Measurements from ENCODE around the gene GRK5. TPM values are rescaled to one million over a fixed set of nuclear protein-coding genes. Genes with fewer than 3 reads are reported as not detected.
A peak's percentile ranks its signal among the peaks of the same experiment; 100 is the strongest.

The GRK5 gene
- total RNA-seq, 1 donor from 2014 or later: 21.3 TPM

DNA sequence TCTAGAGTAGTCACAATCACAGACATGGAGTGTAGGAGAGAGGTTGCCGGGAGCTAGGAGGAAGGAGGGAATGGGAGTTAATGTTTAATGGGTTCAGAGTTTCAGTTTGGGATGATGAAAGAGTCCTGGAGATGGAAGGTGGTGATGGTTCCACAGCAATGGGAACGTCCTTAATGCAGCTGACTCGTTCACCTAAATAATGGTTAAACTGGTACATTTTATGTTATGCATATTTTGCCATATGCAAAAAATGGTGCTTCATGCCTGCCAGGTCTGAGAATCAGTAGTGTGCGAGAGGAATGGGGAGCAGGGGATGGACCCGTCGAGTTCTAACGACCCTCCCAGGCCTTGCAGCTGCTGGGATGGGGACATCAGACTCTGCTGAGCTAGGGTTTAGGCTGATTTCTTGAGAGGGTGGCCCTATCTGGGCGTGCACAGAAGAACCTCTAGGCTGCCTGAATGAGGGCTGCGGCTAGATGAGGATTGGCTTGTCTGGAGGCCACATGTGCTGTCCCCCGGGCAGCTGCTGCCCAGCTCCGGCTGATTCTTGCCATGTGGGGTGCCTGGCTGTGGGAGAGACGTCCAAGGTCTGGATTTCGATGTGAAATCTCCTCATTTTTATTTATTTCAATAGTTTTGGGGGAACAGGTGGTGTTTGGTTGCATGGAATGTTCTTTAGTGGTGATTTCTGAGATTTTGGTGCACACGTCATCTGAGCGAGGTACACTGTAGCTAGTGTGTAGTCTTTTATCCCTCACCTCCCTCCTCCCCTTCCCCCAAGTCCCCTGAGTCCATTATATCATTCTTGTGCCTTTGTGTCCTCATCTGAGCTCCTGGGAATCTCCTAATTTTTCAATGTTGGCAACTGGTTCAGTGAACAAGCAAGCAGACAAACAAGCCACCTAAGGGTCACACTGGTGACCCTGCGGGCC lies 116.0 kb downstream of the GRK5 start:
- intact Hi-C loops (cut with micrococcal nuclease): no loop called here
- DNase-seq (no peak), ATAC-seq (ENCODE audit: low read depth) (no peak)
- ChIA-PET POLR2A (interaction anchor here (1.5 kb wide), 1 partner anchor 17 kb away, joined by 4 read pairs; no protein-coding TSS in a partner anchor), CTCF (interaction anchor here (1.1 to 1.5 kb wide), 2 partner anchors 117 to 124 kb away, joined by 3 read pairs; no protein-coding TSS in a partner anchor)
- H3K27me3 Mint-ChIP-seq: no peaks in the 10 kb centered on the region
- H3K27ac Mint-ChIP-seq: no peak overlapping the region
- peaks cover 67% of the 10 kb centered on the region for H3K4me1 Mint-ChIP-seq
- H3K36me3 Mint-ChIP-seq (ENCODE audit: low read depth): peaks cover 29% of the 10 kb centered on the region
- H3K9me3 Mint-ChIP-seq: no peaks in the 10 kb centered on the region
- TF ChIP-seq, protein P1, sequence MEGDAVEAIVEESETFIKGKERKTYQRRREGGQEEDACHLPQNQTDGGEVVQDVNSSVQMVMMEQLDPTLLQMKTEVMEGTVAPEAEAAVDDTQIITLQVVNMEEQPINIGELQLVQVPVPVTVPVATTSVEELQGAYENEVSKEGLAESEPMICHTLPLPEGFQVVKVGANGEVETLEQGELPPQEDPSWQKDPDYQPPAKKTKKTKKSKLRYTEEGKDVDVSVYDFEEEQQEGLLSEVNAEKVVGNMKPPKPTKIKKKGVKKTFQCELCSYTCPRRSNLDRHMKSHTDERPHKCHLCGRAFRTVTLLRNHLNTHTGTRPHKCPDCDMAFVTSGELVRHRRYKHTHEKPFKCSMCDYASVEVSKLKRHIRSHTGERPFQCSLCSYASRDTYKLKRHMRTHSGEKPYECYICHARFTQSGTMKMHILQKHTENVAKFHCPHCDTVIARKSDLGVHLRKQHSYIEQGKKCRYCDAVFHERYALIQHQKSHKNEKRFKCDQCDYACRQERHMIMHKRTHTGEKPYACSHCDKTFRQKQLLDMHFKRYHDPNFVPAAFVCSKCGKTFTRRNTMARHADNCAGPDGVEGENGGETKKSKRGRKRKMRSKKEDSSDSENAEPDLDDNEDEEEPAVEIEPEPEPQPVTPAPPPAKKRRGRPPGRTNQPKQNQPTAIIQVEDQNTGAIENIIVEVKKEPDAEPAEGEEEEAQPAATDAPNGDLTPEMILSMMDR (IDR thresholded peaks at IDR 0.05): no peak
- H3K4me3 Mint-ChIP-seq: no peak overlapping the region

DNA sequence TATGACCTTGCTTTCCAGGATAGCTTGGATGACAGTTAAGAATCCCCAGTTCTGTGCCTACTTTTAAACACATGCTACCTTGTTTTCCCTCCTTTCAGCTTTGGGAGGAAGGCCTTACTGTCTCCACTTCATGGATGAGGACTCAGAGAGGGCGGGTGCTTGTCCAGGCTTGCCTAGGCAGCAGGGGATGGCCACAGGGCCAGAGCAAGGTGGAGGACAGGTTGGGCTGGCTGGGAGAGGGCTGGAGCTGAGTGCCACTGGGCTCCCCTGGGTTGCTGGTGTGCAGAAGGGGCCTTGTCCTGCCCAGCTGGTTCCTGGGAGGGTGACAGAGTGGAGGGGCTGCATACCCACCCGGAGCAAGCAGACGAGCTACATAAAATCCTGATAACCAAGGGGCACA lies 117.8 kb downstream of the GRK5 start:
- H3K9me3 Mint-ChIP-seq: no peaks in the 10 kb centered on the region
- ChIA-PET CTCF (no interaction called here), POLR2A (no interaction called here)
- no peak overlapping the region for H3K4me3 Mint-ChIP-seq
- peaks cover 31% of the 10 kb centered on the region for H3K36me3 Mint-ChIP-seq (ENCODE audit: low read depth)
- ATAC-seq (ENCODE audit: low read depth) (no peak), DNase-seq (no peak)
- TF ChIP-seq, protein P1 (IDR thresholded peaks at IDR 0.05): no peak
- H3K4me1 Mint-ChIP-seq: peaks cover 54% of the 10 kb centered on the region
- intact Hi-C loops (cut with micrococcal nuclease): no loop called here
- H3K27me3 Mint-ChIP-seq: no peaks in the 10 kb centered on the region
- no peak overlapping the region for H3K27ac Mint-ChIP-seq

DNA sequence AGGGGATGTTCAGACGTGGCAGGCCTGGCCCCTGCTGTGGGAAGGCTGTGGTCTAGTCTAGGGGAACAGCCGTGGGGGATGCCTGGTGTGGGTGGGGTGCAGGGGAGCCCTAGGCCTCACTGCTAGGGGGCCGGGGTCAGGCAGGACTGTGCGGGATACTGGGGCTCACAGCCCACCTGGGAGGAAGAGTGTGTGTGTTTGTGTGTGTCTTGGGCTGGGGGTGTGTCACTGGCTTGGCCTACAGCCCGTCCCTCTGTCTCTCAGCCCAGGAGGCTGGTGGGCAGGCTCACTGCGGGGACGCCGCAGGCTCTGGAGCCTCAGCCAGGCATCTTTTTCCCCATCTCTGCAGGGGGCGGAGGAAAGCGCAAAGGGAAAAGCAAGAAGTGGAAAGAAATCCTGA lies 118.8 kb downstream of the GRK5 start:
- H3K27me3 Mint-ChIP-seq: no peaks in the 10 kb centered on the region
- H3K27ac Mint-ChIP-seq: no peak overlapping the region
- peaks cover 43% of the 10 kb centered on the region for H3K4me1 Mint-ChIP-seq
- DNase-seq (no peak), ATAC-seq (ENCODE audit: low read depth) (no peak)
- TF ChIP-seq, protein P1 (IDR thresholded peaks at IDR 0.05): no peak
- ChIA-PET CTCF (no interaction called here), POLR2A (no interaction called here)
- intact Hi-C loops (cut with micrococcal nuclease): no loop called here
- no peak overlapping the region for H3K4me3 Mint-ChIP-seq
- peaks cover 28% of the 10 kb centered on the region for H3K36me3 Mint-ChIP-seq (ENCODE audit: low read depth)
- no peaks in the 10 kb centered on the region for H3K9me3 Mint-ChIP-seq

DNA sequence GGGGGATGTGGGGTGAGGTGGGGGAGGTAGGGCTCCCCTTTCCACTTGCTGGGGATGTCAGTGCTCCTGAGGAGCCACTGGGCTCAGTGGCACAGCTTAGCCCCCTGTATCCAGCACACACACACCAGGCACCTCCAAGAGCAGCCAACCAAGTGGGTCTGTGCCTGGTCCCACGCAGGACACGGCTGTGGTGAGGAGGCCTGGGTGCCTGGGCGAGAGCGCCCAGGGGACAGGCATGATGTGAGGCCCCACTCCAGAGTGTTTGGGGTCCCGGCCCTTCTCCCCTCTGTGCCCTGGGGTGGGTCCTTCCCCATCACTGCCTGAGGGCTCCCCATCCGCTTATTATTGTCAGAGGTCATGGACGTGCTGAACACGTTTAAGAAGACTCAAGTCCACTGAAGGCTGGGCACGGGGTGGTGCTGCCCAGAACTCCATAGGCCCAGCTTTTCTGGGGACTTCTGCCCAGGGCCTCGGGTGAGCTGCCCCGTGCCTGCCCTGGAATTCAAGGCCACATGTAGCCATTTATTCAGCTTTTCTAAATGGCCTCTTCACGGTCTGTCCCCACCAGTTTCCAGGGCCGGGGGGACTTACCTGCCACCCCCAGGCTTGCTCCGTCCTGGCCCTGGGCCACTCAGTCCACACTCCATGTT lies 119.8 kb downstream of the GRK5 start:
- Mint-ChIP-seq H3K4me1 (peaks cover 35% of the 10 kb centered on the region), H3K4me3 (no peak overlapping the region), H3K36me3 (ENCODE audit: low read depth) (peaks cover 32% of the 10 kb centered on the region), H3K27me3 (no peaks in the 10 kb centered on the region), H3K27ac (no peak overlapping the region), H3K9me3 (no peaks in the 10 kb centered on the region)
- DNase-seq (no peak), ATAC-seq (ENCODE audit: low read depth) (no peak)
- intact Hi-C loops (cut with micrococcal nuclease): no loop called here
- ChIA-PET POLR2A (no interaction called here), CTCF (no interaction called here)
- TF ChIP-seq, protein P1 (IDR thresholded peaks at IDR 0.05): no peak

DNA sequence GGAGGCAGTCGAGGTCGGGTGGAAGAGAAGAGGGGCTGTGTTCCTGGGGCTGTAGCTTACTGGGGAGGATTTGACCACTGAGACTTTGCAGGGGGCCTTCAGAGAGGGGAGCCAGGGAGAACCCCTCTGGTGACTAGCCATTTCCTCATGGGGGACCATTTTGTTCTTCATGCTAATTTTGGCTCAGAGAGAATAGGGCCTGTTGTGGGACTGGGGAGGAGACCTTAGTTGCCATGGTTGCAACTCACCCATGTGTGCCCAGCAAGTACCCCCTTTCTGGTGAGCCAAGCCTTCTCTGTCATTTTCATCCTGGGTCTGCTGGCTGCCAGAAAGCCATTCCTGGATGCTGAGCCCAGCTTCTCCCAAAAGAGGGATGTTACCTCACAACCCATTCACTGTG lies 120.9 kb downstream of the GRK5 start:
- Mint-ChIP-seq H3K4me1 (peaks cover 31% of the 10 kb centered on the region), H3K4me3 (no peak overlapping the region), H3K27ac (peak overlapping the region; percentile 37), H3K27me3 (no peaks in the 10 kb centered on the region), H3K36me3 (ENCODE audit: low read depth) (peaks cover 40% of the 10 kb centered on the region), H3K9me3 (no peaks in the 10 kb centered on the region)
- ATAC-seq (ENCODE audit: low read depth) (peak; percentile 34), DNase-seq (no peak)
- CTCF ChIA-PET: no interaction called here
- intact Hi-C loops (cut with micrococcal nuclease): loop anchor here (1.0 kb wide), 1 partner anchor 11 kb away; no protein-coding TSS in a partner anchor
- TF ChIP-seq, protein P1 (IDR thresholded peaks at IDR 0.05): no peak
- POLR2A ChIA-PET: no interaction called here

All from activated B cell treated with CpG ODN at 0.5 μM for 24 hours (primary cell).